Measurements from ENCODE around the gene CRYGC.
"Not testable (repeated sequence)": the region's sequence is repeated elsewhere in the genome, so short reads cannot be mapped to it uniquely, and the experiment has no call there.

CRYGC gene, protein sequence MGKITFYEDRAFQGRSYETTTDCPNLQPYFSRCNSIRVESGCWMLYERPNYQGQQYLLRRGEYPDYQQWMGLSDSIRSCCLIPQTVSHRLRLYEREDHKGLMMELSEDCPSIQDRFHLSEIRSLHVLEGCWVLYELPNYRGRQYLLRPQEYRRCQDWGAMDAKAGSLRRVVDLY

DNA sequence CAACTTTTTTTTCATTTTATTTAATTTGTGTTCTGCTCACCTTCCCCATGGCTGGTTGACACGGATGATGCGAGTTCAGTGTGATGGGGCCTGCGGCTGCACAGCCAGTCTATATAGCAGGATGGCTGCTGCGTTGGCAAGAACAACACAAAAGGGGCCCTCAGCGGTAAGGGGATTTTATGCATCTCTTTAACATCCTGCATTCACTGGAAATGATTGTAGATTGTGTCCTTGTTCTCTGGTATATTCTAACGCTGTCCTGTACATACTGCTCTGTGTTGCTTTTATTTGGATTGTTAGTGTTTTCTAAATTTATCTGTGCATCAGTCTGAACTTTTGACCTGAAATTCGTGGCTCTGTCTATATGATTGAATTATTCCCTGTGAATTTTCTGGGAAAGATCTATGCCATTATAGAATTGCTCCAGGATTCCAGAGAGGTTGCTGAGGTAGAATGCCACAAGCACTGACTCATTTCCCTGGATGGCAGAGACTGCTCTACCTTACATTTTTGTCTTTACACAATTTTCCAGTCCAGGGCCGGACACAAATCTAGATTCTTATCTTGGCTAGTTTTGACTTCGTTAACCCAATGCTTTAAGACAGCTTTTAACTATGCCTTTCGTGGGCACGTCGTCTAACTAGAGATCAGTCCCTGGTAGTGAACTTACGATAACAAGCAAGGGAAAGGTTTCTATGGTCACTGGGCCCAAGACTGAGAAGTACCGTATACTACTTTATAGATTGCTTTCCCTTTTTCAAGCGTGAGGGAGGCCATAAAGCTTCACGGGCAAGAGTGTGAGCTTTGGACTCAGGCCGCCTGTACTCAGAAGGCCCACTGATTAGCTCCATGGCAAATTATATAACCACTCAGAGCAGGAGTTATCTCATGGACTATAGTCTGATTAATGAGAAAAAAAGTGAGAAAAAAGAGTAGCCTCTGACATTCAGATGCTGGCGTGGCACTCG lies at the start of gene CRYGC:
CRYGC (minus strand) TSS at position 85 of the 968 bp plus-strand sequence; CDS start at position 49, 36 bp downstream.
- no peak for DNase-seq

DNA sequence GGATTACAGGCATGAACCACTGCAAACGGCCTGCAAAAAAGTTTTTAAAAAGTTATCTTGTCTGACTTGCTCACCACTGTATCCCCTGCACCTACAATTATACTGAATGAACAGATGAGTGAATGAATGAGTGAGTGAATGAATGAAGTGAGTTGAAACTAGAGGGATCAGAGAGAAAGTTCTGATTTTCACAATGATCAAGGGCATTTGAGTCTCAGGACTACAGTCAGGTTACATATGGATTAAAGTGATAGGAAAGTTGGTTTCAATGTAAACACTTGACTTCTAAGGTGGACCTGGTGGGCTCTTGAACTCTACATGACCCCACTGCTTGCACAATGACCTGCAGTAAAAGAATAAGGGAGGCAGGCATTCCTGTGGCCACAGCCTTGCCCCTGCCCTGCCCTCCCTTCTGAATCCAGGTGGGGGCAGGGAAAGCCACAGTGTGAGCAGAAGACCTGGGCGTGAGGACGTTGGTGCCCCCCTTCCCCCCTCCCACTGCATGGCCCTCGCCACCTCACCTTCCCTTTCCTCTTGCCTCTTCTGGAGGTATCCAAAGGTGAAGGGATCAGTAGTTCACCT lies 49.5 kb upstream of the CRYGC start:
- DNase-seq: no peak

DNA sequence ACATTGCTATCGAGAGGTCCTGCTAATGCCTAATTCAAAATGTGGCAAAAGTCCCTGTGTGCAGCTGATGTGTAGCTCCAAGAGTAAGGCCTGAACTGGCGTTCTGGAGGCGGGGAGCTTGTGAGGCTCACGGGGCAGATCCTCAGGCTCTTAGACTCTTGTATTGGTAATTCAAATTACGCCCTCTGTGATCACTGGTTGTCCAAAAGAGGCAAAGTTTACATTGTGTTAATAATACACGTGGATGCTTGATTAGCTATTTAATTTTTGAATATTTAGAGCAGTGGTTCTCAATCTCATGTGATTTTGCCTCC lies 46.2 kb upstream of the CRYGC start:
- no peak for DNase-seq

- peak; percentile 82 for DNase-seq
These were observed 45.6 kb upstream of the CRYGC start for GRCh38 chr2:208175069-208175839.

DNA sequence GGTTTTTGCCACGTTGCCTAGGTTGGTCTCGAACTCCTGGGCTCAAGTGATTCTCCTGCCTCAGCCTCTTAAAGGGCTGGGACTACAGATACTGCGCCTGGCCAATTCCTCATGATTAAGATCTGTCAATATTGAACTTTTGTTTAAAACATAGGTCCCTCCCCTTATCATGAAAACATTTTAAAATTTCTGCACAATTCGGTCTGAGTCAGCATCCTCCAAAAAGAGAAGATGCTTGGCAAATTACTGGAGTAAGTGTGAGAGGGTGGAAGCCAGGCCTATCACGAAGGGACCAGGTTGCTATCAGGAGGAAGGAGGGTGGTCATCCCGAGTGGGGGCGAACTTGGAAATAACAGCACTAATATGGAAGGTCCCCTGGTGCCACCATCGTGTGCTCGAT lies 44.5 kb upstream of the CRYGC start:
- no peak for DNase-seq

DNA sequence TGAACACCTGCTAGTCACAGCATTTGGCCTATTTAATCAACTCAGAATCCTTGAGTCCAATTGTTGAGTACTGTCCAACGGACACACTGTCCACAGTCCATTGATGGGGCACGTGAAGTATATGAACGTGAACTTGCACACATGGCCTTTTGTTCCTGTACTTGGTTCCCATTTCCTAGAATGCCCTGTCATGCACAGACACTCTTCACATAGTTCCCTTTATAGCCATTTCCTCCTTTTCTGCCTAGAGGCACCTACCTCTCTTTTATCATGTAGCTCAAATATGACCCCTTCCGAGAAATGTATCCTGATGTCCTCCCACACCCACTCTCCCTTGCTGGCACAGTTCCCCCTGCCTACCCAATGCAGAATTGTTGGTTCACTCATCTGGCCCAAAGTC lies 42.5 kb upstream of the CRYGC start:
- no peak for DNase-seq

DNA sequence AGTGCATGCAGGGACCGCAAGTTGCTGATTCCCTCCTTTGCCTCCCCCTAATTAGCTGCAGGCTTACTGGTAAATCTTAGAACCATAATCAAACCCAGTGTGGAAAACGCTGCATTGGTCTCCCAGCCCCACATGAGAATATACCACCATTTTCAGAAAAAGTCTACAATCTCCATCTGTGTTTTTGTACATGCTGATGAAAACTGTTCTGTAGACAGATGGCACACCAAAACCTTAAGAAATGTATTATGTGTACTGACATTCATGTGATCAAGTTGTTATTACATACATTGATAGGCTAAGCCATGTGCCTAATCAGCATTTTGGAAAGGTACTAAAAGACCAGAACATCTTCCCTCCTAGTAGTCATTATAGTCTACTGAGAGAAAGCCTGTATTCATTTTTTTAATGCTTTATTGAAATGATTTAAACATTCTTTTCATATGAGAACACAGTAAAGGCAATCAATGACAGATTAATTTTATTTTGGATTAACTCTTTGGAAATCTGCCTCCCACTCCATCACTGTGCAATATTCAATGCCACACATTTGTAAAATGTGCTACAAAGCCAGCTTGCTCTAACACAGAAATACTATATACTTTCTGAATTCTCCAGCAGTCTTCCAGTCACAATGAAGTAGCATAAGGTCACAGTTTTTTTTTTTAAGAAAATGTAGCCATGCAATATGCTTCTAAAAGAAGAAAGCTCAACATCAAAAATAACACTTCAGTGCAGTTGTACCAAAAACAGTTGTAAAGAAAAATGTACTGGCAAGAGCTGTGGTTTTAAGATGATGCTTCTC lies 35.5 kb upstream of the CRYGC start:
- no peak for DNase-seq

GRCh38 chr2:208163489-208163888 lies 33.9 kb upstream of the CRYGC start, which contains the start of gene CRYGA:
Gene CRYGA (minus strand): TSS chr2:208163589. CDS start chr2:208163556, 33 bp downstream.
- no peak for DNase-seq

- no peak for DNase-seq
These were observed 26.8 kb upstream of the CRYGC start for GRCh38 chr2:208156439-208156838.

- DNase-seq: no peak
These were observed 23.5 kb upstream of the CRYGC start for GRCh38 chr2:208153156-208153555.

- no peak for DNase-seq
These were observed 21.3 kb upstream of the CRYGC start for GRCh38 chr2:208150956-208151355.

- no peak for DNase-seq
These were observed 20.5 kb upstream of the CRYGC start for GRCh38 chr2:208150094-208150493.

DNA sequence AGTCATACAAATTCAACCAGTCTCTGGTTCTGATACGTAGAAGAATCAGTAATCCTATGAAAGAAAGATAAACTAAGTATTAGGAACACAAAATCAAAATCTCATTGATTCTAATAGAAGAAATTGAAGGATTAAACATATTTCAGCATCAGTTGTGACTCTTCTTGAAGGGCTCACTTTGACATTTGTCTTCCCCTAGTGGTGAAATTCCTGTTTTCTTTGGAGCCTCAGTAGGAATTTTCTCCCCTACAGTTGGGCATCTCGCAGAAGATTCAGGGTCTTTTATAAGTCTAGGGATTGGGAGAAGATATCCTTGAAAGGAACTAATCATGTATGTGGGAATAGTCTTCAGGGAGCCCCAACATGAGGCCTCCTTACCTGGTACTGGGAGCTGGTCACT lies 19.2 kb upstream of the CRYGC start:
- no peak for DNase-seq

GRCh38 chr2:208147759-208148158 lies 18.1 kb upstream of the CRYGC start:
- no peak for DNase-seq

- DNase-seq: no peak
These were observed 17.4 kb upstream of the CRYGC start for GRCh38 chr2:208147008-208147407.

DNA sequence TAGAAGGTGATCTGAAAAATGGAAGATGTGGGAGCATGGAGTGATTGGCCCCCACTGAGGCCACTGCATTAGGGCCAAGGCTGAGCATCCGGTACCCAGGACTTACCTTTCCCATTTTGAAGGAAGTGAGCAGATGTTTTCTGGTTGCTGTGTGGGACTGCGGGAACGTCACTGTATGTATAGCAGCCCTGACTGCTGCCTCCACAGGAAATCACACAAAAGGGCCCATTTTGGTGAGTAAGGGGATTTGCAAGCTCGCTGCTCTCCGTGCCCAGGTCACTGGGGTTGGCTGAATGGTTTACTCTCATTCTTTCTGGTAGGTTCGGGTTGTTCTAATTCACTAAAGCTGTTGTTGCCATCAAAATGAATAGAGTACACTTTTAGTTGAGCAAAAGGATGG lies 16.4 kb upstream of the CRYGC start, which contains the start of gene CRYGB:
CRYGB (minus strand) TSS at position 153 of the 400 bp plus-strand sequence; CDS start at position 115, 38 bp downstream.
- DNase-seq: no peak

DNA sequence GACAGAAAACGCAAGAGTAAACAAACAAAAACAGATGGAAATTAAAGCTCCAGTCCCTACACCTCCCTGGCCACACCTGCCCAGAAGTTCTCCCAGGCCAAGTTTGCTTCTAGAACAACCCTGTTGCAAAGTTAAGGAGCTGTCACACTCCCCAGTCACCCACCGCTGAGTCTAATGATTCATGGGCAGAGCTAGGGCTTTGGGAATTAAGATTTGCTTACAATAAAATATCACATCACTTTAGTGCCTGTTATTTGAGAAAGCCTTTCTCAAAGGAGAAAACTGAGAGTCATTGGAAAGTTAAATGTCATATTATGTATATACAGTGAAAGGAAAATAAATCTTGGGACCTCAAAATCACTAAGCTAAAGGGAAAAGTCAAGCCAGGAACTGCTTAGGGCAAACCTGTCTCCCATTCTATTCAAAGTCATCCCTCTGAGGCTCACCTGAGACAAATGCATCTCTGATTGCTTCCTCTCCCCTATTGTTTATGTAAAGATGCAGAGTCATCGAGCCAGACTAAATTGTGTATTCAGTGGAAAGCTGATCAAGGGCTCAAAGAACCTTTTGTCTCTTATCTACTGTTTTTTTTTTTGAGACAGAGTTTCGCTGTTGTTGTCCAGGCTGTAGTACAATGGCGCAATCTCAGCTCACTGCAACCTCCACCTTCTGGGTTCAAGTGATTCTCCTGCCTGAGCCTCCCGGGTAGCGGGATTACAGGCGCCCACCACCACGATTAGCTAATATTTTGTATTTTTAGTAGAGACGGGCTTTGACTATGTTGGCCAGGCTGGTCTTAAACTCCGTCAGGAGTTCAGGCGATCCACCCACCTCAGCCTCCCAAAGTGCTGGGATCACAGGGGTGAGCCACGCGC lies 13.5 kb upstream of the CRYGC start:
- no peak for DNase-seq

GRCh38 chr2:208142240-208142924 lies 12.8 kb upstream of the CRYGC start:
- DNase-seq: no peak

DNA sequence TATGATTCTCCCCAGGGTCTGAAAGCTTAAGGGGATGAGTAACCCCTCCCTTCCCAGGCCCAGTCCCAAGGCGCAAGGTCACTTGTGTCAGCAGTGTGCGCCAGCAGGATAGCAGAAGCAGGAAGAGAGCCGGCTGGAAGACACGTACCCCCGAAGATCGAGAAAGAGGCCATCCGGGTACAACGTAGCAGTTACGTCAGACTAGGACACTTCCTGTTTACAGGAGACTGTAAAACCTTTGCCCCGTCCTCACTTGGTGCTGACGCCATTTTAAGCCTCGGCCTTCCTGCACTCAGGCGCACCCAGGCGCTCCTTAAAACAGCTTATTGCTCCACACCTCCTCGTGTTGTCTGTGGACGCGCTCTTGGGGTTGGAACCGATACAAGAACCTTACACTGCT lies 9.8 kb upstream of the CRYGC start:
- no peak for DNase-seq

GRCh38 chr2:208138334-208138733 lies 8.7 kb upstream of the CRYGC start:
- DNase-seq: not testable (repeated sequence)

GRCh38 chr2:208136716-208137094 lies 7.1 kb upstream of the CRYGC start:
- no peak for DNase-seq

All from femur (tissue), 1 donor.